Liver (tissue), 9 donors: Measurements from ENCODE around the gene UBE3A. TPM values are rescaled to one million over a fixed set of nuclear protein-coding genes. Genes with fewer than 3 reads are reported as not detected.

Experiments used
- DNase-seq: peaks from one replicate; pipeline ENCODE4 v3.0.0-alpha.2; 2017; ENCODE audit warnings: low spot score
- H3K27ac ChIP-seq, 2 donors: one replicate each; pipeline ENCODE4 v1.7.0; 2013; ENCODE audit warnings: inconsistent platforms in 2 of 2, low read length in 2 of 2, control low read depth in 1 of 2, low read depth in 1 of 2, mild to moderate bottlenecking in 1 of 2
- H3K27me3 ChIP-seq, 4 donors: one replicate each; pipeline versions ENCODE4 v1.6.1 to v1.7.0; 2013; ENCODE audit warnings: low read length in 3 of 4, inconsistent platforms in 1 of 4, mild to moderate bottlenecking in 1 of 4, moderate library complexity in 1 of 4; ENCODE audit not compliant: control insufficient read depth in 4 of 4, insufficient read depth in 4 of 4
- H3K36me3 ChIP-seq, 4 donors: one replicate each; pipeline versions ENCODE4 v1.6.1 to v1.7.0; 2013; ENCODE audit warnings: low read length in 3 of 4, mild to moderate bottlenecking in 3 of 4, low read depth in 1 of 4, moderate library complexity in 1 of 4; ENCODE audit not compliant: control insufficient read depth in 4 of 4, insufficient read depth in 3 of 4
- H3K4me1 ChIP-seq, 4 donors: one replicate each; pipeline versions ENCODE4 v1.6.1 to v1.7.0; 2013; ENCODE audit warnings: low read length in 3 of 4, mild to moderate bottlenecking in 3 of 4, moderate library complexity in 1 of 4; ENCODE audit not compliant: control insufficient read depth in 4 of 4, insufficient read depth in 4 of 4
- H3K4me3 ChIP-seq, 3 donors: one replicate each; pipeline versions ENCODE4 v1.6.1 to v1.7.0; 2013; ENCODE audit warnings: low read length in 3 of 3, control low read depth in 1 of 3, low read depth in 1 of 3, mild to moderate bottlenecking in 1 of 3
- H3K9ac ChIP-seq, 2 donors: one replicate each; pipeline ENCODE4 v1.7.0; 2013; ENCODE audit warnings: low read length in 2 of 2, mild to moderate bottlenecking in 2 of 2, moderate library complexity in 2 of 2, control low read depth in 1 of 2, low read depth in 1 of 2
- H3K9me3 ChIP-seq, 4 donors: one replicate each; pipeline versions ENCODE4 v1.6.1 to v1.7.0; 2013; ENCODE audit warnings: low read length in 3 of 4; ENCODE audit not compliant: control insufficient read depth in 4 of 4
- ATF3 ChIP-seq: IDR thresholded peaks from 2 replicates; pipeline ENCODE4 v1.6.1; 2016; ENCODE audit warnings: antibody characterized with exemption
- CTCF ChIP-seq: fragments of 150-350 bp; IDR thresholded peaks from 2 replicates; pipeline ENCODE4 v1.5.1; 2017; ENCODE audit warnings: improper control_type of control experiment, low read depth, low read length; ENCODE audit not compliant: missing input control
- EGR1 ChIP-seq, 2 donors: IDR thresholded peaks; 2 replicates each; pipeline ENCODE4 v1.6.1; 2016 to 2018; ENCODE audit warnings: antibody characterized with exemption in 2 of 2, low read depth in 2 of 2
- FOXA1 ChIP-seq: IDR thresholded peaks from 2 replicates; pipeline ENCODE4 v1.6.1; 2016; ENCODE audit warnings: antibody characterized with exemption
- FOXA2 ChIP-seq: IDR thresholded peaks from 2 replicates; pipeline ENCODE4 v1.6.1; 2016; ENCODE audit warnings: antibody characterized with exemption
- GABPA ChIP-seq, 2 donors: IDR thresholded peaks in 1 of 2; conservative IDR thresholded peaks in 1 of 2; 2 replicates each; pipeline ENCODE4 v1.6.1; 2016; ENCODE audit warnings: antibody characterized with exemption in 2 of 2, mild to moderate bottlenecking in 1 of 2, moderate library complexity in 1 of 2
- HNF4A ChIP-seq, 2 donors: conservative IDR thresholded peaks; 2 replicates each; pipeline ENCODE4 v1.6.1; 2016; ENCODE audit warnings: antibody characterized with exemption in 2 of 2, mild to moderate bottlenecking in 2 of 2
- HNF4G ChIP-seq: IDR thresholded peaks from 2 replicates; pipeline ENCODE4 v1.6.1; 2016; ENCODE audit warnings: antibody characterized with exemption
- JUND ChIP-seq, 2 donors: IDR thresholded peaks; 2 replicates each; pipeline ENCODE4 v1.6.1; 2016; ENCODE audit warnings: antibody characterized with exemption in 2 of 2
- MAX ChIP-seq: IDR thresholded peaks from 2 replicates; pipeline ENCODE4 v1.6.1; 2016; ENCODE audit warnings: antibody characterized with exemption
- NR2F2 ChIP-seq: IDR thresholded peaks from 2 replicates; pipeline ENCODE4 v1.6.1; 2016; ENCODE audit warnings: antibody characterized with exemption
- RAD21 ChIP-seq, 2 donors: IDR thresholded peaks; 2 replicates each; pipeline ENCODE4 v1.6.1; 2016; ENCODE audit warnings: antibody characterized with exemption in 2 of 2, mild to moderate bottlenecking in 2 of 2
- REST ChIP-seq: IDR thresholded peaks from 2 replicates; pipeline ENCODE4 v1.6.1; 2016; ENCODE audit warnings: antibody characterized with exemption, mild to moderate bottlenecking
- RXRA ChIP-seq, 2 donors: IDR thresholded peaks; 2 replicates each; pipeline ENCODE4 v1.6.1; 2017 to 2018; ENCODE audit warnings: antibody characterized with exemption in 2 of 2, mild to moderate bottlenecking in 1 of 2
- SP1 ChIP-seq: IDR thresholded peaks from 2 replicates; pipeline ENCODE4 v1.6.1; 2018; ENCODE audit warnings: antibody characterized with exemption, mild to moderate bottlenecking
- TAF1 ChIP-seq: conservative IDR thresholded peaks from 2 replicates; pipeline ENCODE4 v1.6.1; 2016; ENCODE audit warnings: antibody characterized with exemption, mild to moderate bottlenecking
- YY1 ChIP-seq: IDR thresholded peaks from 2 replicates; pipeline ENCODE4 v1.6.1; 2016; ENCODE audit warnings: antibody characterized with exemption, mild to moderate bottlenecking
- WGBS: extraction: QIAGEN DNeasy Blood & Tissue Kit; methylation state at CpG from one replicate; pipeline ENCODE4 v1.1.7; 2013; 5-methylcytosine and 5-hydroxymethylcytosine counted together
- polyA plus RNA-seq, 2 donors: library from polyadenylated mRNA; stranded (reverse) in 1 of 2; unstranded in 1 of 2; fragments of 200-250 nt in 1 of 2; fragments of >200 nt in 1 of 2; fragmentation: Nextera tagmentation in 1 of 2; extraction: Ambion mirVana in 1 of 2; gene quantifications; one replicate each; pipeline versions ENCODE4 v1.2.1 to v1.2.3, GENCODE V29; 2013 to 2015
- total RNA-seq, 2 donors: library from RNA; depleted of rRNA; stranded (reverse); fragments of >200 nt; gene quantifications; one replicate each; pipeline ENCODE4 v1.2.3, GENCODE V29; 2014
- TF ChIP-seq, protein P1 (sequence below): IDR thresholded peaks from 2 replicates; pipeline ENCODE4 v1.6.1; 2016; ENCODE audit warnings: antibody characterized with exemption
- donor health status: healthy.
- donor health status: healthy.
- donor health status: healthy.
- donor health status: healthy.
- donor health status: healthy.

The UBE3A gene
- total and polyA plus RNA-seq, 4 donors, result 12.9 to 58.4 (median 38.2) TPM

GRCh38 chr15:25468611-25469010 lies 29.8 kb upstream of the UBE3A start:
- Histone ChIP-seq H3K36me3 (no peaks in the 10 kb centered on the region), H3K27ac (no peak overlapping the region), H3K9me3 (peaks cover 0 to 3% (median 0%) of the 10 kb centered on the region in 4 donors), H3K9ac (no peak overlapping the region), H3K4me1 (no peaks in the 10 kb centered on the region), H3K27me3 (no peaks in the 10 kb centered on the region), H3K4me3 (no peak overlapping the region)
- 96% methylated on average over 10 of the region's 10 CpGs for WGBS
- no peak for TF ChIP-seq NR2F2
- no peak for TF ChIP-seq JUND (IDR thresholded peaks at IDR 0.05)
- TF ChIP-seq REST, result no peak
- no peak for TF ChIP-seq SP1
- no peak for TF ChIP-seq RXRA (IDR thresholded peaks at IDR 0.05)
- TF ChIP-seq YY1, result no peak
- no peak for TF ChIP-seq CTCF
- TF ChIP-seq, protein P1, sequence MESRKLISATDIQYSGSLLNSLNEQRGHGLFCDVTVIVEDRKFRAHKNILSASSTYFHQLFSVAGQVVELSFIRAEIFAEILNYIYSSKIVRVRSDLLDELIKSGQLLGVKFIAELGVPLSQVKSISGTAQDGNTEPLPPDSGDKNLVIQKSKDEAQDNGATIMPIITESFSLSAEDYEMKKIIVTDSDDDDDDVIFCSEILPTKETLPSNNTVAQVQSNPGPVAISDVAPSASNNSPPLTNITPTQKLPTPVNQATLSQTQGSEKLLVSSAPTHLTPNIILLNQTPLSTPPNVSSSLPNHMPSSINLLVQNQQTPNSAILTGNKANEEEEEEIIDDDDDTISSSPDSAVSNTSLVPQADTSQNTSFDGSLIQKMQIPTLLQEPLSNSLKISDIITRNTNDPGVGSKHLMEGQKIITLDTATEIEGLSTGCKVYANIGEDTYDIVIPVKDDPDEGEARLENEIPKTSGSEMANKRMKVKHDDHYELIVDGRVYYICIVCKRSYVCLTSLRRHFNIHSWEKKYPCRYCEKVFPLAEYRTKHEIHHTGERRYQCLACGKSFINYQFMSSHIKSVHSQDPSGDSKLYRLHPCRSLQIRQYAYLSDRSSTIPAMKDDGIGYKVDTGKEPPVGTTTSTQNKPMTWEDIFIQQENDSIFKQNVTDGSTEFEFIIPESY, result no peak
- no peak for TF ChIP-seq TAF1
- no peak for TF ChIP-seq HNF4A (conservative IDR thresholded peaks at IDR 0.05)
- no peak for TF ChIP-seq ATF3
- TF ChIP-seq EGR1 (IDR thresholded peaks at IDR 0.05; ENCODE audit: low read depth in 2 of 2), result no peak
- no peak for TF ChIP-seq FOXA2
- no peak for TF ChIP-seq HNF4G
- no peak for TF ChIP-seq GABPA (IDR thresholded peaks at IDR 0.05 in 1 of 2, conservative IDR thresholded peaks at IDR 0.05 in 1 of 2)
- TF ChIP-seq RAD21 (IDR thresholded peaks at IDR 0.05), result no peak
- no peak for TF ChIP-seq FOXA1
- no peak for TF ChIP-seq MAX
- DNase-seq, result no peak
